K562 (cell line): ENCODE data around the gene NAGS. TPM values are rescaled to one million over a fixed set of nuclear protein-coding genes. Genes with fewer than 3 reads are reported as not detected.
A peak's percentile ranks its signal among the peaks of the same experiment; 100 is the strongest.

Source experiments
- ATAC-seq: fragments of 200-7000 bp; cut with Tn5 transposase; 3 replicates; pipeline ENCODE4 v1.9.1; 2020; ENCODE audit warnings: moderate library complexity
- BruUV-seq: library from RNA; stranded (reverse); fragments of 400-500 nt; replicated peaks from 2 replicates; lab custom pipeline; 2021; lab: Mats Ljungman, UMichigan
- CTCF ChIA-PET: fragments of 300-600 bp; formaldehyde crosslinking; extraction: SDS; loops from one replicate; lab custom pipeline; 2021; ENCODE audit warnings: low intra/inter-chr PET ratio; lab: Yijun Ruan, JAX
- POLR2A ChIA-PET: fragments of 300-600, 350-650 bp; sonication (Branson Sonifier 250); formaldehyde crosslinking; extraction: SDS; loops from one replicate; lab custom pipeline; 2021; ENCODE audit warnings: antibody characterized with exemption, inconsistent platforms; lab: Yijun Ruan, JAX
- DNase-seq, 4 experiments: peaks; one replicate each; pipeline versions ENCODE4 v3.0.0 to v3.0.0-alpha.2; 2011 to 2018; ENCODE audit warnings: low spot score in 3 of 4, mixed read lengths in 3 of 4; ENCODE audit errors: extremely low read depth in 1 of 4
- FAIRE-seq: peaks from 2 replicates; lab custom pipeline; 2011; peaks lifted over from hg19 to GRCh38; lab: Jason Lieb, UNC
- H2AFZ ChIP-seq: 2 replicates; pipeline ENCODE4 v1.6.0; 2011; ENCODE audit warnings: low read depth, low read length, control low read depth, inconsistent platforms
- H3K27ac ChIP-seq: fragments of 200-600 bp; 3 replicates; pipeline ENCODE4 v1.8.0; 2011; ENCODE audit warnings: low read depth, mild to moderate bottlenecking, control low read depth, inconsistent platforms, low read length, moderate library complexity, mixed read lengths; ENCODE audit errors: extremely low read depth
- H3K27me3 ChIP-seq, 2 experiments: fragments of 300-600 bp in 1 of 2; 2 replicates in 1 of 2; 3 replicates in 1 of 2; pipeline versions ENCODE4 v1.6.0 to v1.8.0; 2011; ENCODE audit warnings: inconsistent platforms in 2 of 2, low read length in 2 of 2, mild to moderate bottlenecking in 1 of 2, mixed read lengths in 1 of 2, moderate library complexity in 1 of 2; ENCODE audit not compliant: control insufficient read depth in 2 of 2, insufficient read depth in 2 of 2
- H3K36me3 ChIP-seq: fragments of 300-600 bp; 3 replicates; pipeline ENCODE4 v1.8.0; 2011; ENCODE audit warnings: mild to moderate bottlenecking, low read length, inconsistent platforms; ENCODE audit not compliant: control insufficient read depth, insufficient read depth
- H3K4me1 ChIP-seq, 2 experiments: fragments of 200-600 bp in 1 of 2; replicated peaks in 1 of 2; 2 replicates in 1 of 2; 3 replicates in 1 of 2; pipeline versions ENCODE4 v1.5.1 to v1.8.0; 2011; ENCODE audit warnings: inconsistent platforms in 2 of 2, low read length in 2 of 2, mild to moderate bottlenecking in 1 of 2, mixed read lengths in 1 of 2, moderate library complexity in 1 of 2; ENCODE audit not compliant: control insufficient read depth in 2 of 2, insufficient read depth in 2 of 2
- H3K4me2 ChIP-seq: 2 replicates; pipeline ENCODE4 v1.6.1; 2011; ENCODE audit warnings: low read length, control low read depth, inconsistent platforms, mixed read lengths; ENCODE audit not compliant: insufficient read depth
- H3K4me3 ChIP-seq: fragments of 200-600 bp; sonication (generic), shearing (Covaris generic); 2 replicates; pipeline ENCODE4 v1.5.1; 2016; ENCODE audit warnings: control low read depth, inconsistent platforms
- H3K79me2 ChIP-seq: fragments of 200-600 bp; 3 replicates; pipeline ENCODE4 v1.8.0; 2011; ENCODE audit warnings: low read length, inconsistent platforms; ENCODE audit not compliant: control insufficient read depth, insufficient read depth
- H3K9ac ChIP-seq, 2 experiments: 2 replicates each; pipeline versions ENCODE4 v1.6.0 to v1.6.1; 2011; ENCODE audit warnings: low read depth in 2 of 2, low read length in 2 of 2, control low read depth in 1 of 2, inconsistent platforms in 1 of 2, mild to moderate bottlenecking in 1 of 2, mixed read lengths in 1 of 2; ENCODE audit not compliant: insufficient read depth in 1 of 2
- H3K9me1 ChIP-seq: one replicate; pipeline ENCODE4 v1.6.0; 2011; ENCODE audit warnings: inconsistent platforms, mild to moderate bottlenecking, low read length, moderate library complexity; ENCODE audit not compliant: control insufficient read depth, insufficient read depth
- H3K9me3 ChIP-seq: replicated peaks from 2 replicates; pipeline ENCODE4 v1.5.1; 2011; ENCODE audit warnings: low read depth, low read length, inconsistent platforms; ENCODE audit not compliant: control insufficient read depth, insufficient read depth
- H4K20me1 ChIP-seq: replicated peaks from 2 replicates; pipeline ENCODE4 v1.6.1; 2011; ENCODE audit warnings: low read length, inconsistent platforms, mixed read lengths; ENCODE audit not compliant: control insufficient read depth, insufficient read depth
- DNMT1 ChIP-seq: fragments of 450-650 bp; IDR thresholded peaks from 2 replicates; pipeline ENCODE4 v1.6.1; 2016; ENCODE audit warnings: antibody characterized with exemption, mild to moderate bottlenecking
- ESRRA ChIP-seq: fragments of 450-650 bp; IDR thresholded peaks from 2 replicates; pipeline ENCODE4 v1.6.1; 2014; ENCODE audit warnings: low read depth, mild to moderate bottlenecking, moderate library complexity, borderline replicate concordance
- MCM5 ChIP-seq: fragments of 450-650 bp; IDR thresholded peaks from 2 replicates; pipeline ENCODE4 v1.6.1; 2016; ENCODE audit warnings: low read depth
- POLR2G ChIP-seq: fragments of 200-400 bp; formaldehyde crosslinking; IDR thresholded peaks from 2 replicates; pipeline ENCODE4 v1.6.1; 2017; ENCODE audit warnings: low read depth, mild to moderate bottlenecking, antibody characterized with exemption, low read length, moderate library complexity
- POLR2H ChIP-seq: IDR thresholded peaks from 2 replicates; pipeline ENCODE4 v1.6.1; 2016; ENCODE audit warnings: missing genetic modification characterization, low read depth, mild to moderate bottlenecking, control low read depth, missing compliant biosample characterization, moderate library complexity
- ZNF165 ChIP-seq: fragments of 250-450 bp; sonication (Bioruptor Pico); IDR thresholded peaks from 2 replicates; pipeline ENCODE4 v1.4.0; 2020; ENCODE audit warnings: borderline replicate concordance
- ZNF584 ChIP-seq: fragments of 200-800 bp; sonication (Bioruptor generic); IDR thresholded peaks from 2 replicates; pipeline ENCODE4 v1.6.1; 2016; ENCODE audit warnings: low read depth, mild to moderate bottlenecking, missing genetic modification characterization, missing compliant biosample characterization
- WGBS: fragments of 100-300 bp; shearing (Covaris generic); methylation state at CpG from one replicate; pipeline ENCODE4 v1.1.6; 2016; ENCODE audit warnings: low coverage, mixed read lengths; ENCODE audit not compliant: insufficient coverage; ENCODE audit errors: missing lambda C conversion rate; 5-methylcytosine and 5-hydroxymethylcytosine counted together
- in situ Hi-C: fragments of 300-500 bp; cut with MboI; formaldehyde crosslinking; loops from 4 replicates; pipeline ENCODE4 v1.15.0; 2018; ENCODE audit warnings: inconsistent platforms, mixed read lengths
- intact Hi-C: fragments of 100-400 bp; cut with micrococcal nuclease; formaldehyde crosslinking; loops from 2 replicates; pipeline ENCODE4 v1.14.2; 2022
- polyA plus RNA-seq, 8 experiments: library from polyadenylated mRNA; depleted of rRNA in 4 of 8; stranded (reverse) in 5 of 8; unstranded in 3 of 8; fragments of >200 nt; fragmentation: Nextera tagmentation in 2 of 8; fragmentation: Illumina TruSeq in 1 of 8; extraction: Ambion mirVana in 2 of 8; extraction: Trizol in 1 of 8; gene quantifications; 2 replicates each; pipeline versions ENCODE4 v1.2.1 to v1.2.3, GENCODE V29; 2011 to 2014; ENCODE audit warnings: inconsistent platforms in 1 of 8, missing spikeins in 1 of 8
- total RNA-seq, 7 experiments: library from RNA; depleted of rRNA in 6 of 7; stranded (reverse); fragments of >200 nt in 6 of 7; fragmentation: Illumina TruSeq in 2 of 7; extraction: Trizol in 2 of 7; gene quantifications; 2 replicates each; pipeline versions ENCODE4 v1.2.1 to v1.2.3, GENCODE V29; 2011 to 2021; ENCODE audit warnings: low replicate concordance in 1 of 7
- TF ChIP-seq, protein P1 (sequence below): fragments of 450-650 bp; formaldehyde crosslinking; IDR thresholded peaks from 2 replicates; pipeline ENCODE4 v1.4.0; 2020; ENCODE audit warnings: mild to moderate bottlenecking, moderate library complexity
- TF ChIP-seq, protein P2 (sequence below), 2 experiments: IDR thresholded peaks; 2 replicates each; pipeline ENCODE4 v1.6.1; 2011; ENCODE audit warnings: borderline replicate concordance in 1 of 2, control low read depth in 1 of 2, low read depth in 1 of 2, low read length in 1 of 2, mild to moderate bottlenecking in 1 of 2, mixed read lengths in 1 of 2, moderate library complexity in 1 of 2; ENCODE audit not compliant: insufficient read depth in 1 of 2, insufficient read length in 1 of 2, poor library complexity in 1 of 2, severe bottlenecking in 1 of 2; ENCODE audit errors: extremely low read depth in 1 of 2

NAGS gene
- total and polyA plus RNA-seq, 9 of the 15 experiments (the other 6 are each of a cell fraction or from before 2014, with no cell fraction given): not detected

DNA sequence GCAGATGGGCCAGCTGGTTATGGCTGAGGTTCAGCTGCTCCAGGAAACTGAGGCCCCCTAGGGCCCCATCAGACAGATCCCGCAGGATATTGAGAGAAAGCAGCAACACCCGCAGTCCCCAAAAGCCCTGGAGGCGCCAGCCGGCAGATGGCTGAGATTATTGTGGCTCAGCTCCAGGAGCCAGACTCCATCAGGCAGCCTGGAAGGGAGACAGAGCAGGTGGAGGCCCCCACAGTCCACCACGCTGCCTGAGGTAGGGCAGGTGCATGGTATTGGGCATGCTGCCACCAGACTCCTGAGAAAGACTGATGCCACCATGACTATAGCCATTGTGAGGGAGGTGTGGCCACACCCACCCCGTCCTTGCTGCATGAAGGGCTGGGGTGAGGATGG is 19.8 kb downstream of the NAGS start:
- in situ Hi-C loops: no loop called here
- FAIRE-seq (no peak), ATAC-seq (no peak)

DNA sequence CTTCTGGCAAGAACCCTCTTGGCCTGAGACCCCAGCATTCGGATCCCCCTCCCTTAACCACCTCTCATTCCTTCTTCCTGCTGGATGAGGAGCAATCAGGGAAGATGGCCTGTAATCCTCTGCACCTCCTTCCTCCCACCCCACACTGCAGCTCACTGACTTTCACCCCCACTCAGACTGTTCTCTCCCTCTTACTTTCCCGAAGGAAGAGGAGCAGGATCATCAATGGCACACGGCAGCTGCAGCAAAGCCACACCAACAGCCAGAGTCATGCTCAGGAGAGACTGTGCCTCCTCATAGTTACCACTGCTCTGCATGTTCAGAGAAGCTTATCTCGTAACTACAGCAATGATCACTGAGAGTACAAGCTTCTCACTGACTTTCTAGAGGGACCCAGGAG is 20.4 kb downstream of the NAGS start:
- no peak overlapping the region for H3K27ac ChIP-seq
- DNase-seq (no peak), FAIRE-seq (no peak), ATAC-seq (peak; percentile 24; the same call in 1 of the 3 replicates)
- H3K9ac ChIP-seq: peak overlapping the region in 1 of 2 experiments; percentile 41; a peak in 1 of 4 replicates
- H4K20me1 ChIP-seq: no peaks in the 10 kb centered on the region
- WGBS: 83% methylated on average over 4 of the region's 4 CpGs
- intact Hi-C loops: no loop called here
- no peak overlapping the region for H3K4me3 ChIP-seq
- H3K9me1 ChIP-seq: no peaks in the 10 kb centered on the region
- in situ Hi-C loops: no loop called here
- H3K4me2 ChIP-seq: no peak overlapping the region
- no peak overlapping the region for H2AFZ ChIP-seq
- ChIA-PET CTCF (no interaction called here), POLR2A (interaction anchor here (0.6 to 1.0 kb wide), 6 partner anchors 10 to 529 kb away, joined by 3 to 4 read pairs (median 3); partner anchors contain the start of gene TMEM101)
- H3K9me3 ChIP-seq: no peaks in the 10 kb centered on the region
- H3K4me1 ChIP-seq: peaks cover 0 to 10% of the 10 kb centered on the region in 2 experiments; a peak in 2 of 5 replicates
- peaks cover 53% of the 10 kb centered on the region; the same call in 2 of the 3 replicates for H3K36me3 ChIP-seq
- no peaks in the 10 kb centered on the region for H3K27me3 ChIP-seq
- no peaks in the 10 kb centered on the region for H3K79me2 ChIP-seq
- no TSS peak for BruUV-seq
- TF ChIP-seq ESRRA: no peak
- TF ChIP-seq POLR2H: no peak
- no peak for TF ChIP-seq ZNF165 (CRISPR knock-in tag)
- TF ChIP-seq, protein P1, sequence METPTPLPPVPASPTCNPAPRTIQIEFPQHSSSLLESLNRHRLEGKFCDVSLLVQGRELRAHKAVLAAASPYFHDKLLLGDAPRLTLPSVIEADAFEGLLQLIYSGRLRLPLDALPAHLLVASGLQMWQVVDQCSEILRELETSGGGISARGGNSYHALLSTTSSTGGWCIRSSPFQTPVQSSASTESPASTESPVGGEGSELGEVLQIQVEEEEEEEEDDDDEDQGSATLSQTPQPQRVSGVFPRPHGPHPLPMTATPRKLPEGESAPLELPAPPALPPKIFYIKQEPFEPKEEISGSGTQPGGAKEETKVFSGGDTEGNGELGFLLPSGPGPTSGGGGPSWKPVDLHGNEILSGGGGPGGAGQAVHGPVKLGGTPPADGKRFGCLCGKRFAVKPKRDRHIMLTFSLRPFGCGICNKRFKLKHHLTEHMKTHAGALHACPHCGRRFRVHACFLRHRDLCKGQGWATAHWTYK (CRISPR knock-in tag): no peak
- TF ChIP-seq DNMT1: no peak
- no peak for TF ChIP-seq MCM5
- no peak for TF ChIP-seq ZNF584 (CRISPR knock-in tag)

More for the DNA sequence above, 19.8 kb downstream of the NAGS start:
- Histone ChIP-seq H3K36me3 (peaks cover 50% of the 10 kb centered on the region; the same call in 2 of the 3 replicates), H3K4me3 (no peak overlapping the region), H4K20me1 (no peaks in the 10 kb centered on the region), H2AFZ (no peak overlapping the region), H3K9ac (0 out of 4 replicates have a peak overlapping the region, but pooled peaks of 1 of the 2 experiments have one; percentile 20), H3K4me1 (peaks cover 0 to 10% of the 10 kb centered on the region in 2 experiments; a peak in 1 of 5 replicates), H3K4me2 (no peak overlapping the region), H3K79me2 (no peaks in the 10 kb centered on the region), H3K27ac (no peak overlapping the region), H3K9me1 (no peaks in the 10 kb centered on the region), H3K27me3 (no peaks in the 10 kb centered on the region), H3K9me3 (no peaks in the 10 kb centered on the region)
- 78% methylated on average over 6 of the region's 6 CpGs for WGBS
- CTCF ChIA-PET: no interaction called here
- POLR2A ChIA-PET: interaction anchor here (0.6 to 1.0 kb wide), 3 partner anchors 116 to 529 kb away, joined by 3 read pairs; no protein-coding TSS in a partner anchor
- BruUV-seq: no TSS peak
- DNase-seq: no peak
- TF ChIP-seq, protein P2, sequence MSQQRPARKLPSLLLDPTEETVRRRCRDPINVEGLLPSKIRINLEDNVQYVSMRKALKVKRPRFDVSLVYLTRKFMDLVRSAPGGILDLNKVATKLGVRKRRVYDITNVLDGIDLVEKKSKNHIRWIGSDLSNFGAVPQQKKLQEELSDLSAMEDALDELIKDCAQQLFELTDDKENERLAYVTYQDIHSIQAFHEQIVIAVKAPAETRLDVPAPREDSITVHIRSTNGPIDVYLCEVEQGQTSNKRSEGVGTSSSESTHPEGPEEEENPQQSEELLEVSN (IDR thresholded peaks at IDR 0.05; ENCODE audit: borderline replicate concordance in 1 of 2, extremely low read depth in 1 of 2, insufficient read depth in 1 of 2, insufficient read length in 1 of 2, low read depth in 1 of 2, low read length in 1 of 2, poor library complexity in 1 of 2, severe bottlenecking in 1 of 2): no peak
- peak; percentile 7; the same call in 1 of the 2 replicates for TF ChIP-seq POLR2G
- intact Hi-C loops: no loop called here
